G401.6 (cell line): ENCODE results near the gene COLQ.
"Not testable (repeated sequence)": the region's sequence is repeated elsewhere in the genome, so short reads cannot be mapped to it uniquely, and the experiment has no call there.

Source experiments
- FAIRE-seq: peaks from 2 replicates; lab custom pipeline; 2012; peaks lifted over from hg19 to GRCh38; lab: Jason Lieb, UNC

COLQ gene

GRCh38 chr3:15490158-15490557 is 31.3 kb downstream of the COLQ start:
- no peak for FAIRE-seq

- no peak for FAIRE-seq
Measured at GRCh38 chr3:15488002-15488401, 33.5 kb downstream of the COLQ start.

DNA sequence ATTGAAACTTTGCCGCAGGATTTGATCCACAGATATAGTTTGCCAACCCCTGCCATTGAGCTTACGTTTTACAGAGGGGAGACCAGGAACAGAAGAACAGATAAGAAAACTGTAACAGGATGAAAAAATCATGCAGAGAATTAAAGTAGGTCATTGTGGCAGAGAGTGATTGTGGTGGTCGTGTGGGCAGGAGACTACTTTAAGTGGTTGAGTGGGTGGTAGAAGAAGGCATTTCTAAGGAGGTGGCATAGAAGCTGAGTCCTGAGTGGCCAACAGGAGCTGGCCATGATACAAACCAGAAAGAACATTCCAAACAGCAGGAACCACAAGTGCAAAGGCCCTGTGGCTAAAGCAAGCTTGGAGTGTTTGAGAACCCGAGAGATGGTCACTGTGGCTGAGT is 34.5 kb downstream of the COLQ start:
- no peak for FAIRE-seq

DNA sequence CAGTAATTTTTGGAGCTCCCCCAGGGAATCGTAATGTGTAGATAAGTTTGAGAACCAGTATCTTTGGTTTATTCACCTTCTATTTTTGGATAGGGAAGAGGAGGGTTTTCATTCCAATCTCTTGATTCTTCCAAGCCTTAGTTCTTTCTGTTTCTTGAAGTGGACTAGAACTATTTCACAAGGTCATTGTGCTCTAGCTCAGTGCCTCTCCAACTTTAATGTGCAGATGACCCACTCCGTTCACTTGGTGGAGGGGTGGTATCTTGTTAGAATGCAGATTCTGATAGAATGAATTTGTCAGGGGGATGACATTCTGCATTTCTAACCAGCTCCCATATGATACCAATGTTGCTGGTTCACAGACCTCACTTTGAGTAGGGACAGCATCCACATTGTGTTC is 35.5 kb downstream of the COLQ start:
- FAIRE-seq: no peak

DNA sequence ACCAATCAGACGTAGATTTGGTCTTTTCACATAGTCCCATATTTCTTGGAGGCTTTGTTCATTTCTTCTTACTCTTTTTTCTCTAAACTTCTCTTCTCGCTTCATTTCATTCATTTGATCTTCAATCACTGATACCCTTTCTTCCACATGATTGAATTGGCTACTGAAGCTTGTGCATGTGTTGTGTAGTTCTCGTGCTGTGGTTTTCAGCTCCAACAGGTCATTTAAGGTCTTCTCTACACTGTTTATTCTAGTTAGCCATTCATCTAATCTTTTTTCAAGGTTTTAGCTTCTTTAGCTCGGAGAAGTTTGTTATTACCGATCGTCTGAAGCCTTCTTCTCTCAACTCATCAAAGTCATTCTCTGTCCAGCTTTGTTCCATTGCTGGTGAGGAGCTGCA is 37.0 kb downstream of the COLQ start:
- not testable (repeated sequence) for FAIRE-seq

DNA sequence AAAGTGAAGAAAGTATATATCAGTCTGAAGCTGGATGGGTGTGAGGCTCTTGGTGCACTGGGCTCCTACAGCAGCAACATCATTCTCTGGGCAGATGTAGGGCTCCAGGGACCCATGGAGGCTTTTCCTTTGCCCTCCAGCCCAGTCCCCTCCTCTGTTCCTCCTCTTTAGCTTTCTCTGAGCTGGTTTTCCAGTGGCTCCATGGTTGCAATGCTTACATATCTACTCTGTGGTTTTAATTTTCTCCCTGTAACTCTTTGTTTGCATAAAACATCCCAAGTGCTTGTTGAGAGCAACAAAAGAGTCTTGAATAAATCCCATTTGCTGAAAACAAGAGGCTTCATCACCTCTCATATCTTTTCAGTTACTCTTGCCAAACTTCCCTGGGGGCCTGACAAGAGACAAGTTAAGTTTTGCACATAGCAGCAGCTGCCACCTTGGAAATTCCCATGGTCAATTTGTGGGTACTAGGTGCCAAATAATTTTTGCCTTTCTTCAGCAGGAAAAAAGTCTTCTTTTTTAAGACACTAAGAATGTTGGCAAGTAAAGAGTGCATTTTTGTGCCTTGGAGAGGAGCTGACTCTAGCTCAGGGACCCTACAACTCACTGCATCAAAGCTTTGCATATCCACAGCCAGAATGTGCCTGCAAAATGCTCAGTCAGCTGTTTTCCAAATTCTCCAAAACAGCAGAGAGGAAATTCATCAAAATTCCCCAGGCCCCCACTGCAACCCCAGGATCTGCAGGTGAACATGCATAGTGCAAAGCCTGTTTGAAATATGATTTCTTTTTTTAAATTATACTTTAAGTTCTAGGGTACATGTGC is 41.9 kb downstream of the COLQ start:
- no peak for FAIRE-seq

DNA sequence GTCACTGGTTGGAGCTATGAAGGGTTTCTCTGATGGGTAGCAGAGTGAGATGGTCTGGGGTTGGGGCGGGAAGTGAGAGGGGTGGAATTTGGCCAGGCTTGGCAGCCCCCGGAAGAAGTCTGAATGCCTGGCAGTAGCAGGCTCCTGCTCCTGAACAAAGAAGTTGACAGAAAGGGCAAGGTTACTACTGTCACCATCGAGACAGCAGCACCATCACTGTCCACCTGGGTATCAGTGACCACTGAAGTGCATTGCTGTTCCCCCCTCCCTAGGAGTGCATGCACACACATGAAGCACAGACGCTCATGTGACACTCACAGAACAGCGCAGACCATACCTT is 42.9 kb downstream of the COLQ start:
- no peak for FAIRE-seq

GRCh38 chr3:15477951-15478639 is 43.4 kb downstream of the COLQ start:
- no peak for FAIRE-seq

GRCh38 chr3:15476378-15476777 is 45.1 kb downstream of the COLQ start:
- no peak for FAIRE-seq

DNA sequence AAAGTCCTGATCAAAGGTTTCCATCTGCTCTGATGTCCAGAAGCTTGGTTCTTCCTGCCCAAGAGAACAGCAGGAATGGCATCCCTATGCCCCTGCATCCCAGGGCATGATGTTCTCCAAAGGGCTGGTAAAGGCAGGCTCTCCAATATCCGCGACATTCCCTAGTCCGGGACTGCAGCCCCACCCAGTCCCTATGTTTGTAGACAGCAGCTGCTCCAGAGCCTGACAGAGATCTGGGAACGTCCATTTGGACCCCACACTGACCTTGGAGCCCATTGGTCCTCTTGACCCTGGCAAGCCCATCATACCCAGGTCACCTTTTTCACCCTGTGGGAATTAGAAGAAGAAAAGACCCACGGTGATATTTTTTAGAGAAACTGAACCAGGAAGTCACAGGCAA is 46.3 kb downstream of the COLQ start:
- no peak for FAIRE-seq

- FAIRE-seq: no peak
Measured at GRCh38 chr3:15471861-15472260, 49.6 kb downstream of the COLQ start.

DNA sequence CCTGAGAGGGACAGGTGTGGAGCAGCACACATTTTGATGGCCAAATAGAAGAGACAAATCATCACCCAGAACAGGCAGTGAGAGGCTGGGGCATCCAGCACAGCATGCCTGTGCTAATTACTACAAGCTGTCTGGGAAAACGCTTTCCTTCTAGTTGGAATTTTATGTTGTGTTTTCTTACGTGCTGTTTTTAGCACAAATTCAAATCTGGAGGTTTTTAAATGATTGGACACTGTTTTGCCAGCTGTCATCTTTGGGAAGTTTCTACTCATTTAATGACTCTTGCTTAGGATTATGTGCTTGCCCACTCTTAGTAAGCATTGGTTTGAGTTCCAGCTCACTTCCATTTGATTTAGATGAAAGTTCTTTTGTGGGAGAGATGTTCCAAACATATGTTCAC is 50.7 kb downstream of the COLQ start:
- FAIRE-seq: no peak

DNA sequence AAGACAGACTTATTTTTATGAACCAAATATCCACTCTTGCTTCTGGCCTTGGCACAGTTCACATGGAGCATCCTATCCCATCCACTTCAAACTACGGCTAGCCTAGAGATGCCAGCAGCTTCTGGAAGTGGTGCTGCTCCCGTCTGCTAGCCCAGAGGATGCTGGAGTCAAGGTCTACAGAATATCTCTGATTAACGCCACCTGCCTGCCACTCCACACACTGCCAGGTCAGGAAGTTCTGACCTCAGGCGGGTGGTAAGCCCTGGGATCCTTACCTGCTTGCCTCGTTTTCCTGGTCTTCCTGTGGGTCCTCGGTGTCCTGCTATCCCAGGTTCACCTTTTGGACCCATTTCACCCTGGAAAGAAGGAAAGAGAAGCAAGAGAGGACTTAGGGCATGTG is 51.2 kb downstream of the COLQ start:
- no peak for FAIRE-seq

GRCh38 chr3:15467227-15468181 is 54.0 kb downstream of the COLQ start:
- no peak for FAIRE-seq

DNA sequence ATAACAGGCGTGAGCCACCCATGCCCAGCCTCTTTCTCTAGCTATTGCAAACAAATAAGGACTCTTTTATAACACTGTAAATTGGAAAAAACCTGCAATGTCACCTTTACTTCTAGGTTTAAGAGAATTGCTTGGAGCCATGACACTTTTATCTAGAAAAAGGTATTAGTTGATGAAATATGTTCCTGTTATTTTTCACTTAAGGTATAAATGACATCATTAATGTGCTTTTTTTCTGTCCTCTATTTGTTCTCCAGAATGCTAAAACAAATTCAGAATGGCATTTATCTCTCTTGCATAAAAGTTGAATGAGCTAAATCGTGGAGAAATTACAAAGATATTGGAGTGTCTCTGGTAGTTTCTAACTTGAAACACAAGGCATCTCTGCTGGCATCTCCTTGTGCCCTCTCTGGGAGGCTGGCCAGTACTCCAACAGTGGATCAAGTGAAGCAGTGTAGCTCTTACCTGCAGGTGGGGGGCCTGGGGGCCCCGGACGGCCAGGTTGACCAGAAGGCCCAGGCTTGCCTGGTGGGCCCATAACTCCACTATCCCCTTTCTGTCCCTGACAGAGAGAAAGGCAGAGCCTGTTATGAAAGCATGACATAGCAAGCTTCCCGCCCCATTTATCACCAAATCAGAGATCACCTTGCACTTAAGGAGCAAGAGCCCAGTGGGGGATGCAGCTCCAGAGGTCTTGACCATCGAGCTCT is 55.5 kb downstream of the COLQ start:
- FAIRE-seq: no peak

DNA sequence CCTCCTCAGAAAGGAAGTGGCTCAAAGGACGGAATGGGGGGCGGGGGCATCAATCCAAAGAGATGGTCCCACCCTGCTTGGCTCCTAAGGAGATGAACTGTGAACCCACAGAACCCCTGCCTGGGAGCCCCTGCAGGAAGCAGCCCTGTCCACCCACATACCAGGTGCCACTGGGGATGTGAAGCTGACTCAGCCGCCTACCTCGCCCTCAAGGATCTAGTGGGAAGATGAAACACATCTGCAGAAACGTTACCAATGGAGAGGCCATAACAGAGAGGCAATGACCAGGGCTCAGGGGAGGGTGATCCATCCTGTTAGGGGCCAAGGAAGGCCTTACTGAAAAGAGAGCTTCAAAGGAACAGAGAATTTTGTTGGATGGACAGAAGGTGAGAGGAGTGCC is 59.1 kb downstream of the COLQ start:
- no peak for FAIRE-seq

GRCh38 chr3:15460891-15461531 is 60.5 kb downstream of the COLQ start:
- no peak for FAIRE-seq

DNA sequence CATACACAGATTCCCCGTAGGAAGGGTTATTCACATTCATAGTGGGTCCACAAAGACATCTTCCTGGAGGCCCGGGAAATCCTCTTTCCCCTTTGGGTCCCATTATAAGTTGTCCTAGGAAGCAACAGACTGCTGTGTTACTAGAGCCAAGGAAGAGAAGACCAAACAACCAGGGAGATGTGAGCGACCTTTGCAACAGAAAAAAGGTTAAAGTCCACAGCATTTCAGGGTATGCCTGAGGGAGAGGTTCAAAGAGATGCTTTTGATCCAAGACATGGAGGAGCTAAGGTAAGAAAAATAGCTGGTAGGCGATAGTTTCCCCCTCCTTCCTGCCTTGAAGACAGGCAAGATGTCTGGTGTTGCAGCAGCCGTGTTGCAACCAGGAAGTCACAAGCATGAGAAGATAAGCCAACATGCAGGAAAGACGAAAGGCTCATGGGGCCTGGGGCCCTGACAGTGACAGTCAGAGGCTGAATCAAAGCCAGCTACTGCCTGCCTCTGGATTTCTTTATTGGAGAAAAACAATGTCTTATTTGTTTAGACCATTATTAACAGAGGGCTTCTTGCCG is 63.2 kb downstream of the COLQ start:
- FAIRE-seq: no peak

DNA sequence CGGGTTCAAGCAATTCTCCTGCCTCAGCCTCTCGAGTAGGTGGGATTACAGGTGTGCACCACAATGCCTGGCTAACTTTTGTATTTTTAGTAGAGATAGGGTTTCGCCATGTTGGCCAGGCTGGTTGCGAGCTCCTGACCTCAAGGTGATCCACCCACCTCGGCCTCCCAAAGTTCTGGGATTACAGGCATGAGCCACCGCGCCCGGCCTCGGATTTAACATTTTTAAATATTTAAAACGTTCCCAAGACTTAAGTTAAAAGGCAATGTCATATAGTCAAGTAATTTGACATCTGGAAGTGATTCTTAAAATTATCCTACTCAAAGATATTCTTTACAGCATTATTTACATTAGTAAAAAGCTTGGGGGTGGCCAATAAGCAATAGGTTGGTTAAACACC is 64.6 kb downstream of the COLQ start:
- FAIRE-seq: not testable (repeated sequence)

DNA sequence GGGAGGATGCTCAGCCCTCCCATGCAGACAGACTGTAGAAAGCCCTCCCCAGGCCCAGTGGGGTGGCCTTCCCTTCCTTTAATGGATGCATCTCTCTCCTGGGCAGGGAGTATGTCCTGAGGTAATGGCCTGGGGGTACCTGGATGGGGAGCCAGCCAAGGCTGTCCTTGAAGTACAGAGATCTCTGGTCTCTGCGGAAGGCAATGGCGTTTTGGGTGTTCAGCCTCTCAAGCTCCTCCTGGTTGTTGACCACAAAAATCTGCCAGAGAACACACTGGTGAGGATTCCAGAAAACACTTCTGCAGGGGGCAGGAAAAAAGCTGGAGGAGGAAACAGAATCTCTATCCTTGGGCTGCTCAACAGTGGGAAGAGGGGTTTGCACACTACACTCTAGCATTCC is 65.2 kb downstream of the COLQ start:
- FAIRE-seq: no peak

DNA sequence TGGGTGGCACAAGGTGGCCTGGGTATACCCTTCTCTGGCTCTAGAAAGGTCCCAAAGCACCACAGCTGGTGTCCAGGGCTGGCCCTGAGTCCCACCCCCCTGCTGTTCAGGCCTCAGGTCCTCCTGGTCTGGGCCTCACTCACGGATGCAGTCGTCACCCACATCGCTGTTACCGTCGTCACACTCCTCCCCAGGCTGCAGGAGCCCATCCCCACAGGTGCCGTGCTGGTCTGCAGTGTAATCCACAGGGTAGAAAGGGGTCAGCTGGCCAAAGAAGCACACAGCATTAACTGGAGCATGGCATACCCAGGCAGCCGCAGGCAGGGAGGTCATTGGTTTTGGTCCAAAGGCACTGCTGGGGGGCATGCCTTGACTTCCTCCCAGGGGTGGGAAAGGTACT is 65.8 kb downstream of the COLQ start:
- no peak for FAIRE-seq
